ENCODE measurements around the gene M6PR.
"Not testable (repeated sequence)": the region's sequence is repeated elsewhere in the genome, so short reads cannot be mapped to it uniquely, and the experiment has no call there.

Gene M6PR

GRCh38 chr12:8950702-8951478 is 1.4 kb upstream of the M6PR start:
- peak; percentile 59 for DNase-seq

GRCh38 chr12:8950221-8950527 is 729 bp upstream of the M6PR start:
- no peak for DNase-seq

GRCh38 chr12:8948701-8949341 is 624 bp downstream of the M6PR start:
- DNase-seq, result no peak

GRCh38 chr12:8947737-8948136 is 1.7 kb downstream of the M6PR start:
- no peak for DNase-seq

- no peak for DNase-seq
Measured at GRCh38 chr12:8946733-8947132, 2.7 kb downstream of the M6PR start.

GRCh38 chr12:8943565-8944186 is 5.8 kb downstream of the M6PR start:
- DNase-seq, result no peak

GRCh38 chr12:8941691-8942478 is 7.6 kb downstream of the M6PR start:
- no peak for DNase-seq

GRCh38 chr12:8937842-8938442 is 11.5 kb downstream of the M6PR start:
- DNase-seq, result not testable (repeated sequence)

GRCh38 chr12:8936735-8937134 is 12.7 kb downstream of the M6PR start:
- DNase-seq, result no peak

- DNase-seq, result not testable (repeated sequence)
Measured at GRCh38 chr12:8934080-8934479, 15.4 kb downstream of the M6PR start.

- not testable (repeated sequence) for DNase-seq
Measured at GRCh38 chr12:8932464-8932863, 17.0 kb downstream of the M6PR start.

GRCh38 chr12:8930655-8931323 is 18.7 kb downstream of the M6PR start:
- DNase-seq, result not testable (repeated sequence)

GRCh38 chr12:8922544-8922943 is 26.9 kb downstream of the M6PR start:
- no peak for DNase-seq

- DNase-seq, result not testable (repeated sequence)
Measured at GRCh38 chr12:8919643-8920042, 29.8 kb downstream of the M6PR start.

- no peak for DNase-seq
Measured at GRCh38 chr12:8917751-8918150, 31.7 kb downstream of the M6PR start.

- DNase-seq, result no peak
Measured at GRCh38 chr12:8917031-8917430, 32.4 kb downstream of the M6PR start.

GRCh38 chr12:8916154-8916553 is 33.3 kb downstream of the M6PR start:
- DNase-seq, result no peak

GRCh38 chr12:8914716-8915526 is 34.5 kb downstream of the M6PR start:
- DNase-seq, result peak; percentile 66

GRCh38 chr12:8914033-8914715 is 35.3 kb downstream of the M6PR start, which contains the start of gene PHC1:
TSS of gene PHC1 (plus strand) at chr12:8914509. CDS start at chr12:8917678, 3,169 bp downstream.
- DNase-seq, result peak; percentile 77

GRCh38 chr12:8913702-8914032 is 35.8 kb downstream of the M6PR start:
- DNase-seq, result no peak

- peak; percentile 29 for DNase-seq
Measured at GRCh38 chr12:8912914-8913313, 36.5 kb downstream of the M6PR start.
